Measurements from ENCODE around the gene TNNI3K. TPM values are rescaled to one million over a fixed set of nuclear protein-coding genes. Genes with fewer than 3 reads are reported as not detected.

The TNNI3K gene
- total and polyA plus RNA-seq, 2 of the 8 experiments (the other 6 are each of a cell fraction or from before 2014, with no cell fraction given), result 0.41 to 0.48 TPM

- Histone ChIP-seq H3K4me1 (replicated peaks in 1 of 4; ENCODE audit: control insufficient read depth in 3 of 4, insufficient read depth in 4 of 4, low read length in 3 of 4) (no peaks in the 10 kb centered on the region), H3K23ac (ENCODE audit: insufficient read length) (no peak within 1 kb of the TSS), H2BK5ac (ENCODE audit: low read depth, low read length) (no peak within 1 kb of the TSS), H3K4me2 (ENCODE audit: insufficient read depth in 1 of 2, low read depth in 2 of 2, low read length in 2 of 2) (peak within 1 kb of the TSS; percentile 65 to 75), H3K14ac (ENCODE audit: insufficient read length) (no peak within 1 kb of the TSS), H2BK12ac (ENCODE audit: low read depth, low read length) (no peak within 1 kb of the TSS), H3K23me2 (ENCODE audit: low read depth, low read length) (peaks cover 3% of the 10 kb centered on the region; the same call in 1 of the 2 replicates), H3K79me1 (ENCODE audit: low read depth, low read length) (no peaks in the 10 kb centered on the region), H2AK5ac (ENCODE audit: low read depth, low read length) (no peak within 1 kb of the TSS), H3K27me3 (replicated peaks in 1 of 4; ENCODE audit: control insufficient read depth in 3 of 4, extremely low read depth in 1 of 4, insufficient read depth in 3 of 4, low read length in 3 of 4) (no peaks in the 10 kb centered on the region), H4K20me1 (replicated peaks in 1 of 2; ENCODE audit: control insufficient read depth in 1 of 2, insufficient read depth in 2 of 2, low read length in 2 of 2) (no peaks in the 10 kb centered on the region), H3K36me3 (ENCODE audit: control insufficient read depth in 2 of 4, insufficient read depth in 4 of 4, low read length in 3 of 4) (no peaks in the 10 kb centered on the region), H3K4me3 (ENCODE audit: extremely low read depth in 1 of 4, insufficient read depth in 2 of 4, low read depth in 3 of 4, low read length in 4 of 4) (peak within 1 kb of the TSS; percentile 56 to 75 (median 64)), H3K18ac (ENCODE audit: extremely low read depth, low read length) (peak within 1 kb of the TSS; percentile 56), H3K27ac (ENCODE audit: low read depth, low read length) (0 out of 2 replicates have a peak within 1 kb of the TSS, but pooled peaks have one; percentile 48), H2AFZ (ENCODE audit: low read length) (peak within 1 kb of the TSS; percentile 99), H4K91ac (replicated peaks; ENCODE audit: insufficient read length, low read length) (no peak within 1 kb of the TSS), H2BK120ac (replicated peaks; ENCODE audit: low read depth, low read length) (no peak within 1 kb of the TSS), H4K8ac (ENCODE audit: extremely low read depth, insufficient read depth, low read length) (peak within 1 kb of the TSS; percentile 90; the same call in 1 of the 2 replicates), H4K5ac (ENCODE audit: insufficient read length, low read depth, low read length) (no peak within 1 kb of the TSS), H3K79me2 (ENCODE audit: control insufficient read depth in 1 of 2, insufficient read depth in 2 of 2, low read length in 2 of 2) (no peaks in the 10 kb centered on the region), H3K9me3 (ENCODE audit: insufficient read depth in 2 of 2, low read depth in 1 of 2, low read length in 1 of 2) (no peaks in the 10 kb centered on the region), H3K56ac (replicated peaks; ENCODE audit: insufficient read length, low read depth, low read length) (no peak within 1 kb of the TSS), H2BK20ac (ENCODE audit: low read length) (no peak within 1 kb of the TSS), H3K4ac (replicated peaks; ENCODE audit: insufficient read length, low read depth, low read length) (no peak within 1 kb of the TSS), H2BK15ac (ENCODE audit: low read length) (no peak within 1 kb of the TSS), H3K9ac (replicated peaks in 1 of 4; ENCODE audit: extremely low read depth in 1 of 4, low read depth in 3 of 4, low read length in 3 of 4) (peak within 1 kb of the TSS in 3 of 4 experiments; percentile 31 to 48 (median 45); a peak in 4 of 7 replicates)
- WGBS, 2 experiments (ENCODE audit: extremely low coverage in 1 of 2, insufficient coverage in 1 of 2, insufficient read length in 1 of 2, insufficient replicate concordance in 2 of 2, low coverage in 1 of 2, low lambda C conversion rate in 2 of 2, missing lambda C conversion rate in 1 of 2), result 20% methylated on average over 41 of the region's 41 CpGs; no CpG with 5 or more reads in 1 of the 2 experiments
- POLR2A ChIA-PET (ENCODE audit: partially characterized antibody), result no interaction called here
- CTCF ChIA-PET (ENCODE audit: partially characterized antibody), result interaction anchor here (0.6 to 1.2 kb wide), 3 partner anchors 106 to 537 kb away, joined by 3 read pairs; no protein-coding TSS in a partner anchor
- FAIRE-seq (peak; percentile 63), DNase-seq (ENCODE audit: low read depth in 1 of 2, low spot score in 2 of 2) (peak; percentile 87 to 98)
- TF ChIP-seq TBP (IDR thresholded peaks at IDR 0.05; ENCODE audit: low read depth, low read length) (peak; percentile 53), TAF1 (IDR thresholded peaks at IDR 0.05; ENCODE audit: low read depth, low read length) (peak; percentile 64), KDM4A (IDR thresholded peaks at IDR 0.05; ENCODE audit: low read depth, low read length, severe bottlenecking) (peak; percentile 82), GTF2F1 (IDR thresholded peaks at IDR 0.05; ENCODE audit: borderline replicate concordance, low read depth, low read length) (no peak), EGR1 (IDR thresholded peaks at IDR 0.05; ENCODE audit: borderline replicate concordance, low read depth, low read length) (peak; percentile 82; the same call in 1 of the 2 replicates), YY1 (IDR thresholded peaks at IDR 0.05; ENCODE audit: low read depth, low read length) (peak; percentile 53), POLR2AphosphoS5 (IDR thresholded peaks at IDR 0.05; ENCODE audit: low read depth, low read length) (0 out of 2 replicates have a peak, but pooled peaks have one; percentile 38), SIX5 (IDR thresholded peaks at IDR 0.05; ENCODE audit: low read depth, low read length) (no peak), SUZ12 (IDR thresholded peaks at IDR 0.05; ENCODE audit: low read length) (no peak), POLR2A (IDR thresholded peaks at IDR 0.05; ENCODE audit: control extremely low read depth in 1 of 2, low read depth in 2 of 2, low read length in 2 of 2) (peak in 1 of 2 experiments; percentile 61; a peak in 2 of 3 replicates), SIN3A (conservative IDR thresholded peaks at IDR 0.05 in 1 of 2, IDR thresholded peaks at IDR 0.05 in 1 of 2; ENCODE audit: low read depth in 1 of 2, low read length in 2 of 2) (0 out of 4 replicates have a peak, but pooled peaks of 1 of the 2 experiments have one; percentile 74), ZNF274 (IDR thresholded peaks at IDR 0.05; ENCODE audit: borderline replicate concordance, extremely low read depth, low read length) (no peak)
Observed at GRCh38 chr1:74197657-74198552, 37.3 kb upstream of the TNNI3K start, which contains the start of the genes FPGT and LRRIQ3. FPGT (plus strand) TSS chr1:74198242; CDS start chr1:74198279, 37 bp downstream. LRRIQ3 (minus strand) TSS chr1:74198176; CDS start chr1:74183684, 14,492 bp downstream.

Data from H1 (cell line).